SK-N-MC (cell line): ENCODE measurements around the gene JPT2.

Experiments used
- DNase-seq: peaks from one replicate; pipeline ENCODE4 v3.0.0-alpha.2; 2011; ENCODE audit warnings: low read depth, low spot score
- H3K27ac ChIP-seq: fragments of 200-600 bp; sonication (generic); 2 replicates; pipeline ENCODE4 v1.5.1; 2016; ENCODE audit warnings: mixed run types
- H3K36me3 ChIP-seq: fragments of 200-600 bp; sonication (generic); 2 replicates; pipeline ENCODE4 v1.6.1; 2017; ENCODE audit warnings: antibody characterized with exemption, low read length, mixed read lengths; ENCODE audit not compliant: insufficient read depth
- H3K4me3 ChIP-seq: fragments of 200-600 bp; sonication (generic); 2 replicates; pipeline ENCODE4 v1.5.1; 2016
- H3K9ac ChIP-seq: fragments of 200-600 bp; sonication (generic); 2 replicates; pipeline ENCODE4 v1.8.0; 2017; ENCODE audit warnings: mixed run types, mixed read lengths; ENCODE audit not compliant: insufficient read length
- H3K9me3 ChIP-seq: fragments of 200-600 bp; sonication (generic); 2 replicates; pipeline ENCODE4 v1.6.1; 2017; ENCODE audit warnings: low read depth, mild to moderate bottlenecking, antibody characterized with exemption, low read length, moderate library complexity, mixed read lengths
- EZH2 ChIP-seq: fragments of 200-600 bp; sonication (generic); IDR thresholded peaks from one replicate; pipeline ENCODE4 v1.6.1; 2017; ENCODE audit warnings: antibody characterized with exemption
- FOXP2 ChIP-seq: optimal IDR thresholded peaks from 2 replicates; pipeline ENCODE3; 2011; ENCODE audit warnings: mild to moderate bottlenecking, moderate library complexity; ENCODE audit not compliant: insufficient read depth; ENCODE audit errors: extremely low read length, control extremely low read depth
- POLR2AphosphoS5 ChIP-seq: IDR thresholded peaks from 2 replicates; pipeline ENCODE4 v1.6.1; 2012; ENCODE audit warnings: mild to moderate bottlenecking, low read depth, low read length, borderline replicate concordance

The JPT2 gene, protein sequence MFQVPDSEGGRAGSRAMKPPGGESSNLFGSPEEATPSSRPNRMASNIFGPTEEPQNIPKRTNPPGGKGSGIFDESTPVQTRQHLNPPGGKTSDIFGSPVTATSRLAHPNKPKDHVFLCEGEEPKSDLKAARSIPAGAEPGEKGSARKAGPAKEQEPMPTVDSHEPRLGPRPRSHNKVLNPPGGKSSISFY

DNA sequence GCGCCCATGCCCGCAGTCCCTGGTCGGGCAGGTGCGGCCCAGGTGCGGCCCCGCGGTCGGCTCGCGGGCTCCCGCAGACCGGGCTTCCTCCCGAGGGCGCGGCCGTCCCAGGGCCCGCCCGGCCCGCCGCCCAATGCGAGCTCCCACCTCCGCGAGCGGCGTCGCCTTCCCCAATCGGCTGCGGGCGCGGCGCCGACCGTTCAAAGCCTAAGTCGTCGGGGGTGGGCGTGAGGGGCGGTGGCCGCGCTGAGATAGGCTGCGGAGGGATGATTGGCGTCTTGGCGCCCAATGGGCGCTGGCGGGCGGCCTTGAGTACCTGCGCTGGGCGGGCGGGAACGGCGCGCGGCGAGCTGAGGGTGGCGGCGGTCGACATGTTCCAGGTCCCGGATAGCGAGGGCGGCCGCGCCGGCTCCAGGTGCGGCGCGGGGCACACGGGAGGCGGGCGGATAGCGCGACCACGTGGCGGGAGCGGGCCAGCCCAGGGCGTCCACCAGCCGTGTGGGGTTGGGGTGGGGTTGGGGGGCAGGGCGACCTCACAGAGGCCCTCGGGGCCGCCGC lies at the start of gene JPT2:
Gene JPT2, plus strand, starts transcription at position 338 of the 558 bp plus-strand sequence. Its CDS starts 34 bp downstream, at position 372.
- Histone ChIP-seq H3K9ac (peak within 1 kb of the TSS; percentile 92), H3K4me3 (peak within 1 kb of the TSS; percentile 98), H3K9me3 (no peaks in the 10 kb centered on the region), H3K36me3 (peaks cover 13% of the 10 kb centered on the region; the same call in 1 of the 2 replicates), H3K27ac (peak within 1 kb of the TSS; percentile 7; the same call in 1 of the 2 replicates)
- DNase-seq = peak; percentile 40
- no peak for TF ChIP-seq EZH2
- TF ChIP-seq POLR2AphosphoS5 = peak; percentile 83; the same call in 1 of the 2 replicates
- TF ChIP-seq FOXP2 = peak; percentile 30

GRCh38 chr16:1630450-1631213 lies 47.4 kb upstream of the JPT2 start:
- no peak for DNase-seq
- Histone ChIP-seq H3K36me3 (peaks cover 31% of the 10 kb centered on the region; the same call in 1 of the 2 replicates), H3K9me3 (no peaks in the 10 kb centered on the region), H3K4me3 (no peak overlapping the region), H3K27ac (no peak overlapping the region), H3K9ac (no peak overlapping the region)
- no peak for TF ChIP-seq EZH2
- no peak for TF ChIP-seq POLR2AphosphoS5
- TF ChIP-seq FOXP2 = no peak

- Histone ChIP-seq H3K4me3 (no peak overlapping the region), H3K27ac (no peak overlapping the region), H3K36me3 (peaks cover 29% of the 10 kb centered on the region; the same call in 1 of the 2 replicates), H3K9me3 (no peaks in the 10 kb centered on the region), H3K9ac (no peak overlapping the region)
- no peak for TF ChIP-seq POLR2AphosphoS5
- TF ChIP-seq FOXP2 = no peak
- TF ChIP-seq EZH2 = no peak
- no peak for DNase-seq
Measured at GRCh38 chr16:1631230-1631629, 46.8 kb upstream of the JPT2 start.

DNA sequence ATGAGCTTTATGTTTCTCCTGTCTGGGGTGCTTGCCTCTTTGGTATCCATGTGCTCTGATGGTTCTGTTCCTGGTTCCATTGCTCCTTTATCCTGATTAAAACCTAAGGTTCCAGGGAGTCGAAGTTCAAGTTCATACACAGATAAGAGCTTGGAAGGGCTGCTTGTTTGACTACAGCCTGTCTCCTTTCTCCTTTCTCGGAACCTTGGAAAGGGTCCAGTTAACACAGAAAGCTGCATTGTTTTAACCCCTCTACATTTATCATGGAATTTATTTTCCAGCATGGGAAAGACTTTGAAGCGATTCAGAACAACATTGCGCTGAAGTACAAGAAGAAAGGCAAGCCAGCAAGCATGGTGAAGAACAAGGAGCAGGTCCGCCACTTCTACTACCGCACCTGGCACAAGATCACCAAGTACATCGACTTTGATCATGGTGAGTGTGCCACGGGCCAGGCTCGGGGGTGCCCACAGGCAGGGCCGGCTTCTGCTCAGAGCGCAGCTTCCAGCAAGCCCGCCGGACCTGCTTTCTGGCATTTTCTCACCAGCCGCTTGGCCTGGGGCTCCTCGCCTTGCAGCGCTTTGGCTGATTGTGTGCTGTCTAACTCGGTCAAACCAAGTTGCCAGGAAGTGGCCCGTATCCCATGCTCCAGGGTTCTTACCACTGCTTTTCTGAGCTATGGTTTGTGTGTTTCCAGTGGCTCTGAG lies 46.0 kb upstream of the JPT2 start:
- Histone ChIP-seq H3K9ac (no peak overlapping the region), H3K9me3 (no peaks in the 10 kb centered on the region), H3K4me3 (no peak overlapping the region), H3K27ac (no peak overlapping the region), H3K36me3 (peaks cover 29% of the 10 kb centered on the region; the same call in 1 of the 2 replicates)
- TF ChIP-seq POLR2AphosphoS5 (no peak), EZH2 (no peak), FOXP2 (no peak)
- no peak for DNase-seq

- DNase-seq = no peak
- no peaks in the 10 kb centered on the region for H3K9me3 ChIP-seq
- TF ChIP-seq EZH2 (no peak), FOXP2 (no peak), POLR2AphosphoS5 (no peak)
- no peak overlapping the region for H3K9ac ChIP-seq
- no peak overlapping the region for H3K4me3 ChIP-seq
- H3K36me3 ChIP-seq = peaks cover 31% of the 10 kb centered on the region; the same call in 1 of the 2 replicates
- no peak overlapping the region for H3K27ac ChIP-seq
Measured at GRCh38 chr16:1632638-1632970, 45.5 kb upstream of the JPT2 start.

DNA sequence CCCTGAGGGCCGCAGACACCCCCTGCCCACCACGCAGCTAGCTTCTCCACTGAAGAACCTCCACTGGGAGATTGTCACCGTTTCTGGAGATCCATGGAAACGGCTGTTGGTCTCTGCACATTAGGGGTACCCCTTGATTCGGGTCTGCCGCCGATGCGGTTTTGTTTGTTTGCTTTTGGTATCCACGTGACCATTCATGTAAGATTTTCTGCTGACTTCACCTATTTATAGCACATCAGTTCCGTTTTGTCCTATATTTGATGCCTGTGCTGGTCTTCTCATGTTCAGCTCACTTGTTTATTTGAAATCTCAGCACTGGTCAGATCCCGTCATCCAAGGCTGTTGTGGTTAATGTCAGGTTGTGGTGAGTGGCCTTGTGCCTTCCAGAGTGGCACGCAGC lies 44.8 kb upstream of the JPT2 start:
- Histone ChIP-seq H3K4me3 (no peak overlapping the region), H3K9me3 (no peaks in the 10 kb centered on the region), H3K27ac (no peak overlapping the region), H3K36me3 (peaks cover 38% of the 10 kb centered on the region; the same call in 1 of the 2 replicates), H3K9ac (no peak overlapping the region)
- TF ChIP-seq FOXP2 = no peak
- no peak for TF ChIP-seq POLR2AphosphoS5
- no peak for TF ChIP-seq EZH2
- DNase-seq = no peak

DNA sequence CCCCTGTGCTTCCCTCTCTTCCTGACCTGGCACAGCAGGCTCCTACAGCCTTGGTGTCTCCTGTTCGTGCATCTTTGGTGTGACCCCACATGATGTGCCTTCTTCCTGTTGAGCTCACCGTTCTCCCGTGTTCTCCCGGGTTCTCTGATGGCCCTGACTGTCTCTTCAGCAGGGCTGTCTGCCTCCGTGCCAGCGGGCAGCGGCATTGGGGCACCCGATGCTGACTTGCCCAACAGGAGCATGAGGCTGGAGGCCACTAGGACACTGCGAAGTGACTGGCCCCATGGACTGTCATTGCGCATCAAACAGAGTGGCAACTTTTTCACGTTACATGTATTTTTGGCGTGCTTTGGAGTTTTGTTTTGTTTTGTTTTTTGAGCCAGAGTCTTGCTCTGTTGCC lies 43.5 kb upstream of the JPT2 start:
- TF ChIP-seq FOXP2 = no peak
- TF ChIP-seq POLR2AphosphoS5 = no peak
- H3K27ac ChIP-seq = no peak overlapping the region
- H3K4me3 ChIP-seq = no peak overlapping the region
- no peaks in the 10 kb centered on the region for H3K9me3 ChIP-seq
- no peak overlapping the region for H3K9ac ChIP-seq
- H3K36me3 ChIP-seq = peaks cover 50% of the 10 kb centered on the region; the same call in 1 of the 2 replicates
- no peak for DNase-seq

- DNase-seq = no peak
- Histone ChIP-seq H3K9ac (no peak overlapping the region), H3K36me3 (peaks cover 55% of the 10 kb centered on the region; the same call in 1 of the 2 replicates), H3K9me3 (no peaks in the 10 kb centered on the region), H3K27ac (no peak overlapping the region), H3K4me3 (no peak overlapping the region)
- TF ChIP-seq EZH2 = no peak
- TF ChIP-seq POLR2AphosphoS5 = no peak
- no peak for TF ChIP-seq FOXP2
Measured at GRCh38 chr16:1635070-1635469, 43.0 kb upstream of the JPT2 start.
